NOMO-1 treated with dmso at 0.1 percent for 144 hours (cell line): ENCODE data around the gene ESR2.
A peak's percentile ranks its signal among the peaks of the same experiment; 100 is the strongest.
"Not testable (repeated sequence)": the region's sequence is repeated elsewhere in the genome, so short reads cannot be mapped to it uniquely, and the experiment has no call there.

Experiments used
- DNase-seq: peaks from one replicate; lab custom pipeline; 2025; ENCODE audit not compliant: unreplicated experiment; lab: John Stamatoyannopoulos, UW

ESR2 gene

GRCh38 chr14:64293976-64294671, at the start of gene ESR2:
Gene ESR2 (minus strand): TSS chr14:64294371. CDS start chr14:64282985, 11,386 bp downstream.
- no peak for DNase-seq

- DNase-seq, result no peak
Measured at GRCh38 chr14:64340560-64341196, 46.5 kb upstream of the ESR2 start.

GRCh38 chr14:64338616-64339316, 44.6 kb upstream of the ESR2 start:
- peak; percentile 99 for DNase-seq

GRCh38 chr14:64337888-64338615, 43.9 kb upstream of the ESR2 start:
- DNase-seq, result peak; percentile 86

- no peak for DNase-seq
Measured at GRCh38 chr14:64329149-64329548, 35.0 kb upstream of the ESR2 start.

- DNase-seq, result no peak
Measured at GRCh38 chr14:64326502-64326901, 32.3 kb upstream of the ESR2 start.

GRCh38 chr14:64324895-64325294, 30.7 kb upstream of the ESR2 start:
- DNase-seq, result no peak

- DNase-seq, result no peak
Measured at GRCh38 chr14:64324461-64324860, 30.3 kb upstream of the ESR2 start.

GRCh38 chr14:64320362-64320761, 26.2 kb upstream of the ESR2 start:
- not testable (repeated sequence) for DNase-seq

- not testable (repeated sequence) for DNase-seq
Measured at GRCh38 chr14:64318695-64319094, 24.5 kb upstream of the ESR2 start.

- no peak for DNase-seq
Measured at GRCh38 chr14:64303471-64303917, 9.3 kb upstream of the ESR2 start.

GRCh38 chr14:64298773-64299172, 4.6 kb upstream of the ESR2 start:
- DNase-seq, result no peak

- no peak for DNase-seq
Measured at GRCh38 chr14:64296561-64296960, 2.4 kb upstream of the ESR2 start.

GRCh38 chr14:64294672-64295413, 672 bp upstream of the ESR2 start:
- no peak for DNase-seq

GRCh38 chr14:64292197-64292596, 2.0 kb downstream of the ESR2 start:
- DNase-seq, result no peak

GRCh38 chr14:64289571-64289970, 4.6 kb downstream of the ESR2 start:
- no peak for DNase-seq

- DNase-seq, result no peak
Measured at GRCh38 chr14:64281805-64282204, 12.4 kb downstream of the ESR2 start.

- DNase-seq, result no peak
Measured at GRCh38 chr14:64279704-64280668, 14.2 kb downstream of the ESR2 start.

GRCh38 chr14:64278458-64278857, 15.7 kb downstream of the ESR2 start:
- DNase-seq, result no peak

GRCh38 chr14:64272019-64272418, 22.2 kb downstream of the ESR2 start:
- DNase-seq, result no peak
